NCI-H1694 (cell line): Measurements from ENCODE around the gene ITPK1.

Source experiments
- DNase-seq: peaks from one replicate; lab custom pipeline; 2025; lab: John Stamatoyannopoulos, UW

ITPK1 gene

GRCh38 chr14:93028724-93029076 lies 87.0 kb downstream of the ITPK1 start:
- DNase-seq: no peak

- DNase-seq: no peak
Measured at GRCh38 chr14:93027810-93028723, 87.7 kb downstream of the ITPK1 start.

GRCh38 chr14:93026339-93026738 lies 89.4 kb downstream of the ITPK1 start:
- no peak for DNase-seq

GRCh38 chr14:93025055-93025454 lies 90.7 kb downstream of the ITPK1 start:
- no peak for DNase-seq

- DNase-seq: no peak
Measured at GRCh38 chr14:93024493-93024892, 91.2 kb downstream of the ITPK1 start.

- no peak for DNase-seq
Measured at GRCh38 chr14:93023802-93024434, 91.8 kb downstream of the ITPK1 start.

- DNase-seq: peak; percentile 19
Measured at GRCh38 chr14:93023039-93023438, 92.7 kb downstream of the ITPK1 start.

GRCh38 chr14:93019970-93020369 lies 95.8 kb downstream of the ITPK1 start:
- DNase-seq: no peak

- peak; percentile 97 for DNase-seq
Measured at GRCh38 chr14:93019367-93019843, 96.3 kb downstream of the ITPK1 start.

- DNase-seq: no peak
Measured at GRCh38 chr14:93018366-93018765, 97.4 kb downstream of the ITPK1 start.

GRCh38 chr14:93017898-93018297 lies 97.8 kb downstream of the ITPK1 start:
- DNase-seq: no peak

GRCh38 chr14:93017301-93017797 lies 98.4 kb downstream of the ITPK1 start:
- no peak for DNase-seq

- DNase-seq: no peak
Measured at GRCh38 chr14:93016275-93016845, 99.4 kb downstream of the ITPK1 start.

- DNase-seq: no peak
Measured at GRCh38 chr14:93015505-93015904, 100.2 kb downstream of the ITPK1 start.

GRCh38 chr14:93015064-93015463 lies 100.7 kb downstream of the ITPK1 start:
- no peak for DNase-seq

GRCh38 chr14:93014058-93015023 lies 101.4 kb downstream of the ITPK1 start:
- no peak for DNase-seq

GRCh38 chr14:93012951-93013719 lies 102.6 kb downstream of the ITPK1 start:
- no peak for DNase-seq

- no peak for DNase-seq
Measured at GRCh38 chr14:93012506-93012905, 103.2 kb downstream of the ITPK1 start.

- no peak for DNase-seq
Measured at GRCh38 chr14:93011650-93012325, 103.9 kb downstream of the ITPK1 start.

- DNase-seq: no peak
Measured at GRCh38 chr14:93011141-93011529, 104.6 kb downstream of the ITPK1 start.
